Measurements from ENCODE around the gene SLC49A3. TPM values are rescaled to one million over a fixed set of nuclear protein-coding genes. Genes with fewer than 3 reads are reported as not detected.

SLC49A3 gene
- total and polyA plus RNA-seq, 2 of the 13 experiments (the other 11 are each of a cell fraction or from before 2014, with no cell fraction given), result 0.07 to 0.17 TPM

DNA sequence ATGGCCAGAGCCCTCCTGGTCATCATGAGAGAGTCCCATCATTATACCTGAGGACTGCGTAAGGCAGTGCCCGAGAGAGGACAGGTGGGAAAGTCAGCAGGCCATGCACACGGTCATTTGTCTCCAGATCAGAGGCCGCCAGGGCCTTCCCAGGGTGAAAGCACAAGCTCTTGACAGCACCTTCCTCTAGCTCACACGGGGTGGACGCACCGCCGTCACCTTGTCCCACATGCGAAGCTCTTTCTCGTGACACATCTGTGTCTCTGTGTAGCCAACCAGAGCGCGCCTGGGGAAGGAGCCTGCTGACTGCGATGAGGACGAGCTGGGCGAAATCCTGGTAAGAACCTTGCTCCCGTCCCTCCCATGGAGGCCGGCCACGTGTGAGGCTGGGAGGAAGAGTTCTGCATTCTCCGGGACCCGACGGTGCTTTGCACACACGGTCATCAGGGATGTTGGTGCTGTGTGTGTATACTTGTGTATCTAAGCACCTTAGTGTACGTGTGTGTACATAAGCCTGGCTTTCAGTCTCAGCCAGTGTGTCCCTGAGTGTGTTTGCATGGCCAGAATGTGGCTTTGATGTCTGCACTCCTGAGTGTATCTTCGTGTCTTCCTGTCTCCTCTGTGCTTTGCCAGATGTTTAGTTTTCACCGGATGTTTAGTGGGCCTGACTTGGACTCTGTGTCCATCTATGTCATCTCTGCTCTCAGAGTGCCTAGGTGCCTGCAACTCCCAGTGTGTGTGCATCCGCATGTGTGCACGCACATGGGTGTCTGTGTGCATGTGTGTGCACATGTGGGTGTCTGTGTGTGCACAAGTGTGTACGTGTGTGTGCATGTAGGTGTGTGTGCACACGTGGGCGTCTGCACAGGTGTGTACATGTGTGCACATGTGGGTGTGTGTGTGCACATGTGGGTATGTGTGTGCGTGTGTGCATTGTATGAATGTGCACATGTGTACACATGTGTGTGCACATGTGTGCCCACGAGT is 30.0 kb downstream of the SLC49A3 start (continued):
- TF ChIP-seq, protein P1, sequence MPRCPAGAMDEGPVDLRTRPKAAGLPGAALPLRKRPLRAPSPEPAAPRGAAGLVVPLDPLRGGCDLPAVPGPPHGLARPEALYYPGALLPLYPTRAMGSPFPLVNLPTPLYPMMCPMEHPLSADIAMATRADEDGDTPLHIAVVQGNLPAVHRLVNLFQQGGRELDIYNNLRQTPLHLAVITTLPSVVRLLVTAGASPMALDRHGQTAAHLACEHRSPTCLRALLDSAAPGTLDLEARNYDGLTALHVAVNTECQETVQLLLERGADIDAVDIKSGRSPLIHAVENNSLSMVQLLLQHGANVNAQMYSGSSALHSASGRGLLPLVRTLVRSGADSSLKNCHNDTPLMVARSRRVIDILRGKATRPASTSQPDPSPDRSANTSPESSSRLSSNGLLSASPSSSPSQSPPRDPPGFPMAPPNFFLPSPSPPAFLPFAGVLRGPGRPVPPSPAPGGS (CRISPR knock-in tag; IDR thresholded peaks at IDR 0.05), result no peak
- TF ChIP-seq, protein P2, sequence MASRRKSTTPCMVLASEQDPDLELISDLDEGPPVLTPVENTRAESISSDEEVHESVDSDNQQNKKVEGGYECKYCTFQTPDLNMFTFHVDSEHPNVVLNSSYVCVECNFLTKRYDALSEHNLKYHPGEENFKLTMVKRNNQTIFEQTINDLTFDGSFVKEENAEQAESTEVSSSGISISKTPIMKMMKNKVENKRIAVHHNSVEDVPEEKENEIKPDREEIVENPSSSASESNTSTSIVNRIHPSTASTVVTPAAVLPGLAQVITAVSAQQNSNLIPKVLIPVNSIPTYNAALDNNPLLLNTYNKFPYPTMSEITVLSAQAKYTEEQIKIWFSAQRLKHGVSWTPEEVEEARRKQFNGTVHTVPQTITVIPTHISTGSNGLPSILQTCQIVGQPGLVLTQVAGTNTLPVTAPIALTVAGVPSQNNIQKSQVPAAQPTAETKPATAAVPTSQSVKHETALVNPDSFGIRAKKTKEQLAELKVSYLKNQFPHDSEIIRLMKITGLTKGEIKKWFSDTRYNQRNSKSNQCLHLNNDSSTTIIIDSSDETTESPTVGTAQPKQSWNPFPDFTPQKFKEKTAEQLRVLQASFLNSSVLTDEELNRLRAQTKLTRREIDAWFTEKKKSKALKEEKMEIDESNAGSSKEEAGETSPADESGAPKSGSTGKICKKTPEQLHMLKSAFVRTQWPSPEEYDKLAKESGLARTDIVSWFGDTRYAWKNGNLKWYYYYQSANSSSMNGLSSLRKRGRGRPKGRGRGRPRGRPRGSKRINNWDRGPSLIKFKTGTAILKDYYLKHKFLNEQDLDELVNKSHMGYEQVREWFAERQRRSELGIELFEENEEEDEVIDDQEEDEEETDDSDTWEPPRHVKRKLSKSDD (CRISPR knock-in tag; IDR thresholded peaks at IDR 0.05; ENCODE audit: low read depth), result no peak
- TF ChIP-seq, protein P3, sequence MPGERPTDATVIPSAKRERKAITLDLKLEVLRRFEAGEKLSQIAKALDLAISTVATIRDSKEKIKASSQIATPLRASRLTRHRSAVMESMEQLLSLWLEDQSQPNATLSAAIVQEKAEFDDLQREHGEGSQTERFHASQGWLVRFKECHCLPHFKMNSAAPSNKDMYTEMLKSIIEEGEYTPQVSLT (CRISPR knock-in tag; IDR thresholded peaks at IDR 0.05; ENCODE audit: borderline replicate concordance, low read depth), result no peak
- TF ChIP-seq, protein P4, sequence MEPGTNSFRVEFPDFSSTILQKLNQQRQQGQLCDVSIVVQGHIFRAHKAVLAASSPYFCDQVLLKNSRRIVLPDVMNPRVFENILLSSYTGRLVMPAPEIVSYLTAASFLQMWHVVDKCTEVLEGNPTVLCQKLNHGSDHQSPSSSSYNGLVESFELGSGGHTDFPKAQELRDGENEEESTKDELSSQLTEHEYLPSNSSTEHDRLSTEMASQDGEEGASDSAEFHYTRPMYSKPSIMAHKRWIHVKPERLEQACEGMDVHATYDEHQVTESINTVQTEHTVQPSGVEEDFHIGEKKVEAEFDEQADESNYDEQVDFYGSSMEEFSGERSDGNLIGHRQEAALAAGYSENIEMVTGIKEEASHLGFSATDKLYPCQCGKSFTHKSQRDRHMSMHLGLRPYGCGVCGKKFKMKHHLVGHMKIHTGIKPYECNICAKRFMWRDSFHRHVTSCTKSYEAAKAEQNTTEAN (CRISPR knock-in tag; conservative IDR thresholded peaks at IDR 0.05), result peak; percentile 100
- no peak for TF ChIP-seq ZNF546 (CRISPR knock-in tag; conservative IDR thresholded peaks at IDR 0.05)
- no peak for TF ChIP-seq SP1 (IDR thresholded peaks at IDR 0.05)
- no peak for TF ChIP-seq SP1 (CRISPR knock-in tag; IDR thresholded peaks at IDR 0.05)
- no peak for TF ChIP-seq ZNF549 (CRISPR knock-in tag; IDR thresholded peaks at IDR 0.05)
- TF ChIP-seq ZNF737 (CRISPR knock-in tag; IDR thresholded peaks at IDR 0.05; ENCODE audit: borderline replicate concordance), result no peak
- TF ChIP-seq TEAD2 (CRISPR knock-in tag; IDR thresholded peaks at IDR 0.05), result no peak
- no peak for TF ChIP-seq ZNF629 (CRISPR knock-in tag; conservative IDR thresholded peaks at IDR 0.05)
- no peak for TF ChIP-seq SIN3A (IDR thresholded peaks at IDR 0.05; ENCODE audit: borderline replicate concordance, low read depth, low read length)
- TF ChIP-seq, protein P5, sequence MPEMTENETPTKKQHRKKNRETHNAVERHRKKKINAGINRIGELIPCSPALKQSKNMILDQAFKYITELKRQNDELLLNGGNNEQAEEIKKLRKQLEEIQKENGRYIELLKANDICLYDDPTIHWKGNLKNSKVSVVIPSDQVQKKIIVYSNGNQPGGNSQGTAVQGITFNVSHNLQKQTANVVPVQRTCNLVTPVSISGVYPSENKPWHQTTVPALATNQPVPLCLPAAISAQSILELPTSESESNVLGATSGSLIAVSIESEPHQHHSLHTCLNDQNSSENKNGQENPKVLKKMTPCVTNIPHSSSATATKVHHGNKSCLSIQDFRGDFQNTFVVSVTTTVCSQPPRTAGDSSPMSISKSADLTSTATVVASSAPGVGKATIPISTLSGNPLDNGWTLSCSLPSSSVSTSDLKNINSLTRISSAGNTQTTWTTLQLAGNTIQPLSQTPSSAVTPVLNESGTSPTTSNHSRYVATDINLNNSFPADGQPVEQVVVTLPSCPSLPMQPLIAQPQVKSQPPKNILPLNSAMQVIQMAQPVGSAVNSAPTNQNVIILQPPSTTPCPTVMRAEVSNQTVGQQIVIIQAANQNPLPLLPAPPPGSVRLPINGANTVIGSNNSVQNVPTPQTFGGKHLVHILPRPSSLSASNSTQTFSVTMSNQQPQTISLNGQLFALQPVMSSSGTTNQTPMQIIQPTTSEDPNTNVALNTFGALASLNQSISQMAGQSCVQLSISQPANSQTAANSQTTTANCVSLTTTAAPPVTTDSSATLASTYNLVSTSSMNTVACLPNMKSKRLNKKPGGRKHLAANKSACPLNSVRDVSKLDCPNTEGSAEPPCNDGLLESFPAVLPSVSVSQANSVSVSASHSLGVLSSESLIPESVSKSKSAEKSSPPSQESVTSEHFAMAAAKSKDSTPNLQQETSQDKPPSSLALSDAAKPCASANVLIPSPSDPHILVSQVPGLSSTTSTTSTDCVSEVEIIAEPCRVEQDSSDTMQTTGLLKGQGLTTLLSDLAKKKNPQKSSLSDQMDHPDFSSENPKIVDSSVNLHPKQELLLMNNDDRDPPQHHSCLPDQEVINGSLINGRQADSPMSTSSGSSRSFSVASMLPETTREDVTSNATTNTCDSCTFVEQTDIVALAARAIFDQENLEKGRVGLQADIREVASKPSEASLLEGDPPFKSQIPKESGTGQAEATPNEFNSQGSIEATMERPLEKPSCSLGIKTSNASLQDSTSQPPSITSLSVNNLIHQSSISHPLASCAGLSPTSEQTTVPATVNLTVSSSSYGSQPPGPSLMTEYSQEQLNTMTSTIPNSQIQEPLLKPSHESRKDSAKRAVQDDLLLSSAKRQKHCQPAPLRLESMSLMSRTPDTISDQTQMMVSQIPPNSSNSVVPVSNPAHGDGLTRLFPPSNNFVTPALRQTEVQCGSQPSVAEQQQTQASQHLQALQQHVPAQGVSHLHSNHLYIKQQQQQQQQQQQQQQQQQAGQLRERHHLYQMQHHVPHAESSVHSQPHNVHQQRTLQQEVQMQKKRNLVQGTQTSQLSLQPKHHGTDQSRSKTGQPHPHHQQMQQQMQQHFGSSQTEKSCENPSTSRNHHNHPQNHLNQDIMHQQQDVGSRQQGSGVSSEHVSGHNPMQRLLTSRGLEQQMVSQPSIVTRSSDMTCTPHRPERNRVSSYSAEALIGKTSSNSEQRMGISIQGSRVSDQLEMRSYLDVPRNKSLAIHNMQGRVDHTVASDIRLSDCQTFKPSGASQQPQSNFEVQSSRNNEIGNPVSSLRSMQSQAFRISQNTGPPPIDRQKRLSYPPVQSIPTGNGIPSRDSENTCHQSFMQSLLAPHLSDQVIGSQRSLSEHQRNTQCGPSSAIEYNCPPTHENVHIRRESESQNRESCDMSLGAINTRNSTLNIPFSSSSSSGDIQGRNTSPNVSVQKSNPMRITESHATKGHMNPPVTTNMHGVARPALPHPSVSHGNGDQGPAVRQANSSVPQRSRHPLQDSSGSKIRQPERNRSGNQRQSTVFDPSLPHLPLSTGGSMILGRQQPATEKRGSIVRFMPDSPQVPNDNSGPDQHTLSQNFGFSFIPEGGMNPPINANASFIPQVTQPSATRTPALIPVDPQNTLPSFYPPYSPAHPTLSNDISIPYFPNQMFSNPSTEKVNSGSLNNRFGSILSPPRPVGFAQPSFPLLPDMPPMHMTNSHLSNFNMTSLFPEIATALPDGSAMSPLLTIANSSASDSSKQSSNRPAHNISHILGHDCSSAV (CRISPR knock-in tag; IDR thresholded peaks at IDR 0.05; ENCODE audit: borderline replicate concordance), result no peak
- no peak; the same call in 1 of the 2 replicates for TF ChIP-seq KMT2A (CRISPR knock-in tag; IDR thresholded peaks at IDR 0.05)
